ENCODE results near the gene FUNDC1. TPM values are rescaled to one million over a fixed set of nuclear protein-coding genes. Genes with fewer than 3 reads are reported as not detected.

The FUNDC1 gene
- total RNA-seq, 1 experiment from 2014 or later, result 17.0 TPM

DNA sequence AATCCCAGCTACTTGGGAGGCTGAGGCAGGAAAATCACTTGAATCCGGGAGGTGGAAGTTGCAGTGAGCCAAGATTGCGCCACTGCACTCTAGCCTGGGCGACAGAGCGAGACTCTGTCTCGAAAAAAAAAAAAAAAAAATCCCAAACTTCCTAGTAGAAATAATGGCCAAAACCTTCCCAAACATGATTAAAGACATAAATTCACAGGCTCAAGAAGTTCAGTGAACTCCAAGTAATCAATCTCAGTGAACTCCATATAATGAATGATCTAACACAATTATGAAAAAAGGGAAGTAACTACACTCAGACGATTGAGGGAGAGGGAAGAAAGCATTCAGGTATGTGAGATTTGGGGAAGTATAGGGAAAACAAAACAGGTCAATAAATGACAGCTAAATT is 6.5 kb downstream of the FUNDC1 start:
- Histone ChIP-seq H3K9ac (ENCODE audit: low read length) (no peak overlapping the region), H3K4me3 (replicated peaks in 1 of 2; ENCODE audit: low read depth in 1 of 2, low read length in 2 of 2) (no peak overlapping the region), H3K27me3 (ENCODE audit: insufficient read depth, low read length) (no peaks in the 10 kb centered on the region), H3K4me1 (ENCODE audit: control insufficient read depth in 1 of 2, insufficient read depth in 2 of 2, low read length in 2 of 2) (no peaks in the 10 kb centered on the region), H3K9me2 (ENCODE audit: insufficient read depth) (no peaks in the 10 kb centered on the region), H2AFZ (ENCODE audit: low read depth, low read length, poor library complexity, severe bottlenecking) (no peak overlapping the region), H3K36me3 (ENCODE audit: control insufficient read depth in 1 of 2, insufficient read depth in 2 of 2, low read length in 2 of 2) (peaks cover 0 to 2% of the 10 kb centered on the region in 2 experiments; a peak in 1 of 4 replicates), H3K27ac (ENCODE audit: low read depth, low read length) (no peak overlapping the region), H3K79me2 (ENCODE audit: insufficient read depth, low read length) (peaks cover 16% of the 10 kb centered on the region), H4K20me1 (ENCODE audit: insufficient read depth) (no peaks in the 10 kb centered on the region), H3K9me3 (ENCODE audit: control insufficient read depth in 1 of 2, insufficient read depth in 1 of 2, low read depth in 1 of 2, low read length in 2 of 2) (no peaks in the 10 kb centered on the region), H3K4me2 (ENCODE audit: low read length) (no peak overlapping the region)
- RAD21 ChIA-PET (ENCODE audit: low non-redundant PET in 1 of 2, low total read pairs in 2 of 2, uncharacterized antibody in 2 of 2, unreplicated experiment in 2 of 2), result no interaction called here
- no TSS peak for BruUV-seq (replicated peaks)
- ATAC-seq (no peak), DNase-seq (ENCODE audit: low read depth, low spot score) (no peak)
- CTCF ChIA-PET, result no interaction called here
- TF ChIP-seq, protein P1, sequence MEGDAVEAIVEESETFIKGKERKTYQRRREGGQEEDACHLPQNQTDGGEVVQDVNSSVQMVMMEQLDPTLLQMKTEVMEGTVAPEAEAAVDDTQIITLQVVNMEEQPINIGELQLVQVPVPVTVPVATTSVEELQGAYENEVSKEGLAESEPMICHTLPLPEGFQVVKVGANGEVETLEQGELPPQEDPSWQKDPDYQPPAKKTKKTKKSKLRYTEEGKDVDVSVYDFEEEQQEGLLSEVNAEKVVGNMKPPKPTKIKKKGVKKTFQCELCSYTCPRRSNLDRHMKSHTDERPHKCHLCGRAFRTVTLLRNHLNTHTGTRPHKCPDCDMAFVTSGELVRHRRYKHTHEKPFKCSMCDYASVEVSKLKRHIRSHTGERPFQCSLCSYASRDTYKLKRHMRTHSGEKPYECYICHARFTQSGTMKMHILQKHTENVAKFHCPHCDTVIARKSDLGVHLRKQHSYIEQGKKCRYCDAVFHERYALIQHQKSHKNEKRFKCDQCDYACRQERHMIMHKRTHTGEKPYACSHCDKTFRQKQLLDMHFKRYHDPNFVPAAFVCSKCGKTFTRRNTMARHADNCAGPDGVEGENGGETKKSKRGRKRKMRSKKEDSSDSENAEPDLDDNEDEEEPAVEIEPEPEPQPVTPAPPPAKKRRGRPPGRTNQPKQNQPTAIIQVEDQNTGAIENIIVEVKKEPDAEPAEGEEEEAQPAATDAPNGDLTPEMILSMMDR (IDR thresholded peaks at IDR 0.05 in 2 of 3, conservative IDR thresholded peaks at IDR 0.05 in 1 of 3; ENCODE audit: borderline replicate concordance in 1 of 3, insufficient read depth in 1 of 3, low read depth in 2 of 3, low read length in 2 of 3), result no peak
- TF ChIP-seq SP1 (IDR thresholded peaks at IDR 0.05; ENCODE audit: low read depth) (no peak), ATF3 (IDR thresholded peaks at IDR 0.05) (no peak), POLR2A (IDR thresholded peaks at IDR 0.05; ENCODE audit: borderline replicate concordance, extremely low read depth, insufficient read depth, insufficient read length) (no peak), ZNF274 (IDR thresholded peaks at IDR 0.05; ENCODE audit: low read depth, low read length) (no peak), EZH2phosphoT487 (IDR thresholded peaks at IDR 0.05; ENCODE audit: borderline replicate concordance) (no peak), EZH2 (IDR thresholded peaks at IDR 0.05) (no peak)
- intact Hi-C loops (cut with micrococcal nuclease), result no loop called here
- POLR2A ChIA-PET, result no interaction called here

- Histone ChIP-seq H3K9me2 (ENCODE audit: insufficient read depth) (no peaks in the 10 kb centered on the region), H4K20me1 (ENCODE audit: insufficient read depth) (no peaks in the 10 kb centered on the region), H3K27ac (ENCODE audit: low read depth, low read length) (no peak overlapping the region), H3K4me3 (replicated peaks in 1 of 2; ENCODE audit: low read depth in 1 of 2, low read length in 2 of 2) (no peak overlapping the region), H3K27me3 (ENCODE audit: insufficient read depth, low read length) (no peaks in the 10 kb centered on the region), H3K4me2 (ENCODE audit: low read length) (no peak overlapping the region), H3K4me1 (ENCODE audit: control insufficient read depth in 1 of 2, insufficient read depth in 2 of 2, low read length in 2 of 2) (no peaks in the 10 kb centered on the region), H3K9me3 (ENCODE audit: control insufficient read depth in 1 of 2, insufficient read depth in 1 of 2, low read depth in 1 of 2, low read length in 2 of 2) (no peaks in the 10 kb centered on the region), H2AFZ (ENCODE audit: low read depth, low read length, poor library complexity, severe bottlenecking) (no peak overlapping the region), H3K36me3 (ENCODE audit: control insufficient read depth in 1 of 2, insufficient read depth in 2 of 2, low read length in 2 of 2) (no peaks in the 10 kb centered on the region), H3K9ac (ENCODE audit: low read length) (no peak overlapping the region), H3K79me2 (ENCODE audit: insufficient read depth, low read length) (peaks cover 10% of the 10 kb centered on the region)
- BruUV-seq (replicated peaks), result no TSS peak
- no peak for ATAC-seq
- DNase-seq (ENCODE audit: low read depth, low spot score), result no peak
- intact Hi-C loops (cut with micrococcal nuclease), result no loop called here
- POLR2A ChIA-PET, result no interaction called here
- CTCF ChIA-PET, result no interaction called here
- RAD21 ChIA-PET (ENCODE audit: low non-redundant PET in 1 of 2, low total read pairs in 2 of 2, uncharacterized antibody in 2 of 2, unreplicated experiment in 2 of 2), result no interaction called here
- TF ChIP-seq RAD21 (IDR thresholded peaks at IDR 0.05; ENCODE audit: low read depth) (no peak), POLR2A (IDR thresholded peaks at IDR 0.05; ENCODE audit: borderline replicate concordance, extremely low read depth, insufficient read depth, insufficient read length) (no peak), SP1 (IDR thresholded peaks at IDR 0.05; ENCODE audit: low read depth) (no peak), TCF7L2 (IDR thresholded peaks at IDR 0.05; ENCODE audit: borderline replicate concordance, extremely low read depth, insufficient read depth, insufficient read length) (no peak), SRF (IDR thresholded peaks at IDR 0.05; ENCODE audit: low read depth) (no peak), ZFX (IDR thresholded peaks at IDR 0.05) (no peak), ATF3 (IDR thresholded peaks at IDR 0.05) (no peak), EZH2 (IDR thresholded peaks at IDR 0.05) (no peak), JUND (IDR thresholded peaks at IDR 0.05) (no peak), EGR1 (IDR thresholded peaks at IDR 0.05; ENCODE audit: low read depth) (no peak)
- TF ChIP-seq, protein P2, sequence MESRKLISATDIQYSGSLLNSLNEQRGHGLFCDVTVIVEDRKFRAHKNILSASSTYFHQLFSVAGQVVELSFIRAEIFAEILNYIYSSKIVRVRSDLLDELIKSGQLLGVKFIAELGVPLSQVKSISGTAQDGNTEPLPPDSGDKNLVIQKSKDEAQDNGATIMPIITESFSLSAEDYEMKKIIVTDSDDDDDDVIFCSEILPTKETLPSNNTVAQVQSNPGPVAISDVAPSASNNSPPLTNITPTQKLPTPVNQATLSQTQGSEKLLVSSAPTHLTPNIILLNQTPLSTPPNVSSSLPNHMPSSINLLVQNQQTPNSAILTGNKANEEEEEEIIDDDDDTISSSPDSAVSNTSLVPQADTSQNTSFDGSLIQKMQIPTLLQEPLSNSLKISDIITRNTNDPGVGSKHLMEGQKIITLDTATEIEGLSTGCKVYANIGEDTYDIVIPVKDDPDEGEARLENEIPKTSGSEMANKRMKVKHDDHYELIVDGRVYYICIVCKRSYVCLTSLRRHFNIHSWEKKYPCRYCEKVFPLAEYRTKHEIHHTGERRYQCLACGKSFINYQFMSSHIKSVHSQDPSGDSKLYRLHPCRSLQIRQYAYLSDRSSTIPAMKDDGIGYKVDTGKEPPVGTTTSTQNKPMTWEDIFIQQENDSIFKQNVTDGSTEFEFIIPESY (IDR thresholded peaks at IDR 0.05; ENCODE audit: extremely low read depth, insufficient replicate concordance, low read length), result no peak
- TF ChIP-seq, protein P3, sequence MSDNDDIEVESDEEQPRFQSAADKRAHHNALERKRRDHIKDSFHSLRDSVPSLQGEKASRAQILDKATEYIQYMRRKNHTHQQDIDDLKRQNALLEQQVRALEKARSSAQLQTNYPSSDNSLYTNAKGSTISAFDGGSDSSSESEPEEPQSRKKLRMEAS (IDR thresholded peaks at IDR 0.05), result no peak
Measured at GRCh38 chrX:44529310-44529709, 13.3 kb downstream of the FUNDC1 start.
